Duodenal mucosa (tissue), 2 donors: ENCODE data around the gene FAM168B.

Experiments
- H3K27ac ChIP-seq: one replicate; pipeline ENCODE4 v1.7.0; 2013; ENCODE audit warnings: low read depth, low read length
- H3K27me3 ChIP-seq, 2 donors: one replicate each; pipeline ENCODE4 v1.7.0; 2013; ENCODE audit warnings: low read length in 2 of 2, control low read depth in 1 of 2; ENCODE audit not compliant: insufficient read depth in 2 of 2, control insufficient read depth in 1 of 2
- H3K36me3 ChIP-seq, 2 donors: one replicate each; pipeline ENCODE4 v1.7.0; 2013; ENCODE audit warnings: low read length in 2 of 2, control low read depth in 1 of 2; ENCODE audit not compliant: insufficient read depth in 2 of 2, control insufficient read depth in 1 of 2
- H3K4me1 ChIP-seq, 2 donors: one replicate each; pipeline ENCODE4 v1.7.0; 2013; ENCODE audit warnings: low read length in 2 of 2, control low read depth in 1 of 2; ENCODE audit not compliant: insufficient read depth in 2 of 2, control insufficient read depth in 1 of 2
- H3K4me3 ChIP-seq, 2 donors: one replicate each; pipeline ENCODE4 v1.7.0; 2013; ENCODE audit warnings: low read length in 2 of 2, low read depth in 1 of 2
- H3K9ac ChIP-seq, 2 donors: one replicate each; pipeline ENCODE4 v1.7.0; 2013; ENCODE audit warnings: low read length in 2 of 2, low read depth in 1 of 2
- H3K9me3 ChIP-seq, 2 donors: one replicate each; pipeline ENCODE4 v1.7.0; 2013; ENCODE audit warnings: low read length in 2 of 2, control low read depth in 1 of 2; ENCODE audit not compliant: control insufficient read depth in 1 of 2

FAM168B gene

DNA sequence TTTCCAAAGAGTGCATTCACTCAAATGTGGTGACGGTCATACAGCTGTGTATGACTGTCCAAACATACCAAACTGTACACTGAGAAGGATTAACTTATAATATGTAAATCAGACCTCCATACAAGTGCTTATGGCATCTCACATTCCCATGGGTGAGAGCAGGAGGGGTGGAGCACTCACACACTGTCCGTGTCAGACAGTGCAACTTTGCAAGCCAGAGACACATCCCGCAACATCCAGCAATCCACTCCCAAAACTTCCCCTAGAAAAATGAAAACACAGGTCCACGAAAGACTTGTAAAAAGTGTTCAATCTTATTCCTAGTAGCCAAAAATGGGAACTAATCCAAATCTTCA, 36.4 kb downstream of the FAM168B start:
- Histone ChIP-seq H3K4me1 (peaks cover 0 to 3% of the 10 kb centered on the region in 2 donors), H3K4me3 (no peak overlapping the region), H3K27ac (no peak overlapping the region), H3K9ac (no peak overlapping the region), H3K36me3 (peaks cover 39 to 78% of the 10 kb centered on the region in 2 donors), H3K9me3 (no peaks in the 10 kb centered on the region), H3K27me3 (no peaks in the 10 kb centered on the region)

DNA sequence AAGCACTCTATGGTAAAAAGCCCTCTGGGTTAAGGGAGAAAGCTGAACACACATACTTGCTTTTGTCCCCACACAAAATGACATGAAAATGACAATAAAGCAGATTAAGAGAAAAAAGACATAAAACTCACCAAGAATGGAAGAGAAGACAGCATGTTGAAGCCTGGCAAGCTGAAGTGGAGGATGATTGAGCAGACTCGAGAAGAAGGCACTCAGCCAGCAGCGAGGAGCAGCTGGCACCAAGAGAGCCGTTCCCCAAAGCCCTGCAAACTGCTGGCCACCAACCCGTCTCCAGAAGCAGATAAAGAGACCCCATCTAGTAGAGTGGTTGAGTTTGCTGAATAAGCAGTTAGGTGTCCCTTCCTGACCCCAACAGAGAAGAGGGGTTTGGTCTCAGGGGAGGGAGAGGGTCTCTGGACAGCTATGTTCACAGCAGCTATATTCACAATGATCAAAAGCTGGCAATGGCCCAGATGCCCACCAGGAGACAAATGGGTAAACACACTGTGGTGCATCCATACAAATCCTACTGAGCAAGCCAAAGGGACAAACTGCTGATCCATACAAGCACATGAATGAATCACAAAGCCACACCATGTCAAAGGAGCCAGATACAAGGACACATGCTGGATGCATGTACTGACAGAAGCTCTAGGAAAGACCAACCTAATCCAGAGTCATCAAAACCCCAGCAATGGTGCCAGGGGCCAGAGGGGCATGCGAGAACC, 36.9 kb downstream of the FAM168B start:
- no peak overlapping the region for H3K9ac ChIP-seq
- H3K4me1 ChIP-seq, result peaks cover 0 to 3% of the 10 kb centered on the region in 2 donors
- H3K27ac ChIP-seq, result no peak overlapping the region
- no peaks in the 10 kb centered on the region for H3K9me3 ChIP-seq
- H3K36me3 ChIP-seq, result peaks cover 43 to 79% of the 10 kb centered on the region in 2 donors
- no peaks in the 10 kb centered on the region for H3K27me3 ChIP-seq
- H3K4me3 ChIP-seq, result no peak overlapping the region

DNA sequence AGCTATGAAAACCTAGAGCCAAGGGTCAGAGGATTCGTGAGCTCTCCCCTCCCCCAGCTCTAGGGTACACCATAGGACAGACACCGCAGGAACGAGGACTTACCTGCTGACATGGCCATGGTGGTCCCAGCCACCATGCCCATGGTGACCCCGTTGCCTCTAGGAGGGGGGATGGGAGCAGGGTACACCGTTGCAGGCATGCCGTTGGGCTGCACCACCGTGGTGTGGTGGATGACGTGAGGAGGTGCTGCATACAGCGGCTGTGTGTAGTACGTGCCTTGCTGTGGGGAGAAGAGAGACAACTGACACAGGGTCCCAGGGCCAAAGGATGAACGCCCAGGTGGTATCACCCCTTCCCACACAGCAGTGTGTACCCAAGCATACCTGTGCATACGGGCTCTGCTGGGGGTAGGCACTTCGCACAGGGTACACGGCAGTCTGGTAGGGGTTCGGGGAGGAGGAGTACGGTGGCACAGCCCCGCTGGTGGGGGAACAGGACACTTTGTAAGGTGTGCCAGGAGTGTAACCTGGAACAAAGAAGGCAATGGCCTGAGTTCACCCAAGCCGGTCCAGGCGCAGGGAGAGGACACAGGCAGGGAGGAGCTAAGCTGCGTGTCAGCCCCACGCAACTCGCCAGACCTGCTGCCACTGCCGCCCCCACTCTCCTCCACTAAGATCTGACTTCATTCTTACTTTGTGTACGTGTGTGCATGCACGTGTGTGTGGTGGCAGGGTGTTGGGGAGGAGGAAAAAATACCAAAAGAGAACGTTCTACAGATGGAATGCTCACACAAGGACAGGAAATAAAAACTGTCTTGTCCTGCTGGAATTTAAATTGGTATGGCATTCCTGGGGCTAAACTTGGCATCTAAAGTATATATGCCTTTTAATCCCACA, 37.8 kb downstream of the FAM168B start:
- no peak overlapping the region for H3K27ac ChIP-seq
- no peak overlapping the region for H3K4me3 ChIP-seq
- H3K27me3 ChIP-seq, result no peaks in the 10 kb centered on the region
- peaks cover 0 to 3% of the 10 kb centered on the region in 2 donors for H3K4me1 ChIP-seq
- H3K9ac ChIP-seq, result no peak overlapping the region
- no peaks in the 10 kb centered on the region for H3K9me3 ChIP-seq
- H3K36me3 ChIP-seq, result peaks cover 43 to 87% of the 10 kb centered on the region in 2 donors

DNA sequence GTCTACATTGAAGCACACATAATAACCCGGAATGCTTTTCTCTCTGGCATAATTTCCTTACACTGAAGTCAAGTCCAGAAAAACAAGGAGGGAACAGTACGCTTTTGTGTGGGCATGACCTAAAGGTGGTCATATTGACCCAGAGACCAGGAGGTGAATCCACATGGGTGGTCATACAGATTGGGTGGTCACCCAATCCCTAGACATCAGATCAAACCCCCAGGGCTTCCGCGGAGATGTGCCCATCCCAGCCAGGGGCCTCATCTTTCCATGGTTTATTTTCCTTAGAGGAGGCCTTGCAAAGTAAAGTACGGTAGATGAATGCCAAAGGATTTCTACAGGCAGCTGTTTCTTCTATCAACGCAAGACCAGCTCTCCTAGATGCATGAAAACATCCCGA, 38.8 kb downstream of the FAM168B start:
- Histone ChIP-seq H3K36me3 (peaks cover 52 to 91% of the 10 kb centered on the region in 2 donors), H3K27ac (no peak overlapping the region), H3K9ac (no peak overlapping the region), H3K9me3 (no peaks in the 10 kb centered on the region), H3K4me1 (peaks cover 0 to 3% of the 10 kb centered on the region in 2 donors), H3K4me3 (no peak overlapping the region), H3K27me3 (no peaks in the 10 kb centered on the region)

DNA sequence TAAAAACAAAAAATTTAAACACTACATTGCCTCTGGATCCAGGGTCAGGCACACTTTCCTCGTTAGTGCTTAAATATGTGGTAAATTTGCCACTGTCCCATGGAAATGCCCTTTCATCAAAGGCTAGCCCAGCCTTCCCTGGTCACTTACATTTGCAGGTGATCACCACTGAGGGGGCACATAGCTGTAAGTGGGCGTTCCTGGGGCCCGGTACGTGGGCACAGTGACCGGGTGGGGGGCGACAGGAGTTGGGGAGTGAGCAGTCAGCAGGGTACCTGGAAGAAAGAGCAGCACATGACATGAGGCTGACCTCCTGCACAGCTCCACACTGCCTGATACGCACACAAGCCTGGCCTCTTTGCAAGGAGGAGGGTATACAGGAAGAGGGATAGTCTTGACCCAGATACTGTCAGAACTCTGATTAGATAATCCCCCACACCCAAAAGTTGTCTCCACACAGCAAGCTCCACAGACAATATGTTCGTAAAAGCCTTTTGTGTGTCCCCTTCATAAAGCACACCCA, 40.5 kb downstream of the FAM168B start:
- H3K27ac ChIP-seq, result no peak overlapping the region
- H3K4me1 ChIP-seq, result no peaks in the 10 kb centered on the region
- H3K36me3 ChIP-seq, result peaks cover 53 to 96% of the 10 kb centered on the region in 2 donors
- no peak overlapping the region for H3K9ac ChIP-seq
- no peaks in the 10 kb centered on the region for H3K27me3 ChIP-seq
- no peak overlapping the region for H3K4me3 ChIP-seq
- no peaks in the 10 kb centered on the region for H3K9me3 ChIP-seq

DNA sequence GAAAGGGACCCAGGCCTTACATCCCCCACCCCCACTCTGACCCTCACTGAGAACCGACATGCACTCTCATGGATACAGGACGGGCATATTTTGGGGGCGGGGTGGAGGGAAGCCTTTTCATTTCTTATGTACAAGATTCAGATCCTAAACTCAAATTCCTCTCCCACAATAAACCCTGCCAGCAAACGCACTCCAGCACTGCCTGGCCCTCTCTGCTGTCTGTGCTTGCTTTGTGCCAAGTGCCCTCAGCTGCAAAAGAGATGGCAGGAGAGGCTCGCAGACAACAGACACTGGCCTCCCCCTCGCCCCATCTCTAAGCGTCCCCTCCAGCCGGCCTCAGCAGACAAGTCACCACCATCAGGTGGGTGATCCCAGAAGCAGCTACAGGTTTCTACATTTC, 42.4 kb downstream of the FAM168B start:
- no peaks in the 10 kb centered on the region for H3K27me3 ChIP-seq
- H3K4me3 ChIP-seq, result no peak overlapping the region
- H3K9me3 ChIP-seq, result no peaks in the 10 kb centered on the region
- H3K9ac ChIP-seq, result no peak overlapping the region
- peaks cover 46 to 94% of the 10 kb centered on the region in 2 donors for H3K36me3 ChIP-seq
- H3K27ac ChIP-seq, result no peak overlapping the region
- H3K4me1 ChIP-seq, result no peaks in the 10 kb centered on the region

DNA sequence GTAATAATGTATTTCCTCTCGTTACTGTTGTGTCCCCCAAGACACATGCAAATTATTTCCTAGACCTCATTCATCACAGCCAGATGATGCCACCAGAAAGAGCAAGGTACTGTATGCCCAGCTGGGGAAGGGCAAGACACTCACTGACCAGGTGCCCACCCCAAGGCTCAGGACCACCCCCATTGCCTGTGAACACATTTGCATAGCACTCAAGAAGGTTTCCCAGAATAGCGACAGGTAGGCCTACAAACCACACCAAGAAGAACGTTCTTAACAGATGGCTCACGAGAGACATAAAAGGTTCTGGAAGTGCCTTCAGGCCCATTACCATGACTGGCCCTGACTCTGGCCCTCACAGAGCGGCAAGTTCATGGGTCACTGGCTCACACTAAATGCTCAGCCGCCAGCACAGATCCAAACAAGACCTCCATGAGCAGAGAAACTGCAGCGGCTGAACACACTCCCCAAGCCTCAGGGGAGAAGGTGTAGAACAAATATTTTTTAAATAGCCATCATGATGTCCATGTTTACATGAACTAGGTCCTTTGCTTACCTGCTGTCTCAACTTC, 44.0 kb downstream of the FAM168B start:
- Histone ChIP-seq H3K27me3 (no peaks in the 10 kb centered on the region), H3K36me3 (peaks cover 34 to 77% of the 10 kb centered on the region in 2 donors), H3K9ac (no peak overlapping the region), H3K4me3 (no peak overlapping the region), H3K9me3 (no peaks in the 10 kb centered on the region), H3K4me1 (no peaks in the 10 kb centered on the region), H3K27ac (no peak overlapping the region)

DNA sequence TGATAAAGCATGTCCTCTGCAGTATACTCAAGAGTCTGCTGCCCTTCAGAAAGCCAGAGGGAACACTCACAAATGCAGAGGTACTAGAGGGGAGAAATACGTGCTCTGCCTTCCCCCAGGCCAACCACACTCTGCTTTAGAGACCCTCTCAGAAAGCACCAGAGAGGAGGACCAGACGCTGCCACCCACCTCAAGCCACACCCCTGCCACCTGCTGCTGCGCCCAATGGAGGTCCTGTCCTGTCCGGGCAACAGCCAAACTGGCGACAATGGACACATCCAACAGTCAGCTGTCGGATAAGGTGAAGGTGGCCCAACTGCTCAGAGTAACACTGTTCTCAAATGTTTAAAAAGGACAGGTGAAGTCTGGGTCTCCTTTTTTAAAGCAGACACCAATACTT, 44.6 kb downstream of the FAM168B start:
- no peaks in the 10 kb centered on the region for H3K9me3 ChIP-seq
- peaks cover 32 to 73% of the 10 kb centered on the region in 2 donors for H3K36me3 ChIP-seq
- no peaks in the 10 kb centered on the region for H3K27me3 ChIP-seq
- no peaks in the 10 kb centered on the region for H3K4me1 ChIP-seq
- H3K4me3 ChIP-seq, result no peak overlapping the region
- no peak overlapping the region for H3K27ac ChIP-seq
- no peak overlapping the region for H3K9ac ChIP-seq

DNA sequence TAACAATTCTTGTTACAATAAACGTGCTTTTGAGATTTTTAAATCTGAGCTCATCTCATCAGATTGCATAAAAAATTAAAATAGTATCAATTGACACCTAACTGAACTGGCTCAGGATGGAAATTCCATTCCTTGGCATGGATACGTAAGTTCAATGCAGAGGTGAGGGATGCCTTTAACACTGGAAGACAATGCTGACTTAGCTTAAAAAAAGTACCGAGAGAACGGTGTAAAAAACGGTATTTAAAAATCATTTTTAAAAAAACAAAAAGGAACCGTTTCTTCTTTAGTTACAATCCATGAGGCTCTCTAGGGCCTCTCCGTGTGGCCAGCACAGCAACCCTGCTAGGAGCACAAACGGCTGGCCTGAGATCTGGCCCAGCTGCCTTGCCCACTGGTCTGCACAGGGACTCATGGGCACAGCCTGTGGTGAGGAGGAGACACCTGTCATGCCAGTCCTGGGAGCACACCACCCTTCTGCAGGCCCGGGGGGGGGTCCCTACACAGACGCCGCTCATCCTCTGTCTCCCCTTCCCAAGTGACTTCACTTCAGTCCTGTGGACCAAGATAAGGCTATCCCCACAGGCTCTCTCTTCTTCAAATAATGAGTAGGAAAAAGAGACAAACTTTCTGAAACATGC, 45.2 kb downstream of the FAM168B start:
- no peaks in the 10 kb centered on the region for H3K9me3 ChIP-seq
- no peaks in the 10 kb centered on the region for H3K4me1 ChIP-seq
- peaks cover 32 to 67% of the 10 kb centered on the region in 2 donors for H3K36me3 ChIP-seq
- no peak overlapping the region for H3K9ac ChIP-seq
- no peaks in the 10 kb centered on the region for H3K27me3 ChIP-seq
- no peak overlapping the region for H3K4me3 ChIP-seq
- H3K27ac ChIP-seq, result no peak overlapping the region
